ENCODE data around the gene KCNAB2. TPM values are rescaled to one million over a fixed set of nuclear protein-coding genes. Genes with fewer than 3 reads are reported as not detected.
"Not testable (repeated sequence)": the region's sequence is repeated elsewhere in the genome, so short reads cannot be mapped to it uniquely, and the experiment has no call there.

Gene KCNAB2
- polyA plus RNA-seq, 10 donors, result 3.7 to 9.0 (median 5.7) TPM

- no peak for DNase-seq
Measured at GRCh38 chr1:6009120-6010040, 36.3 kb upstream of the KCNAB2 start.

DNA sequence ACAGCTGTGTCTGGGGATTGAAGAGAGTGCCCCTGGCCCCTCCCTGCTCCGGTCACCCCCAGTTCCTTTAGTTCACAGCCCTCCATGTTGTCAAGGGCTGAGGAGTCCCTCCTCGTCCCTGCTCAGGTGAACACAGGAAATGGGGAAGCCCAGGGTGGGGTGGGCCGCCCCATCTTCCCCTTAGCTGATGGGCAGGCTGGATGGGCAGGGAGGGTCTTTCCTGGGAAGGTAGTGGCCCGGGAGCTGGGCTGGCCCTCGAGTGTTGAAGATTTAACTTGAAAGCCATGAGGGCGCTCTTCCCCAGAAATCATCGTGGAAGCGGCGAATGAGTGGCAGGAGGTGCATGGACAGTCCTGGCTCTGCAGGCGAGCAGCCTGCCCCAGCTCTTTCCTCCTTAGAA lies 35.1 kb upstream of the KCNAB2 start:
- no peak for DNase-seq

GRCh38 chr1:6011161-6011945 lies 34.3 kb upstream of the KCNAB2 start:
- DNase-seq, result no peak

GRCh38 chr1:6011946-6012258 lies 33.8 kb upstream of the KCNAB2 start:
- no peak for DNase-seq

DNA sequence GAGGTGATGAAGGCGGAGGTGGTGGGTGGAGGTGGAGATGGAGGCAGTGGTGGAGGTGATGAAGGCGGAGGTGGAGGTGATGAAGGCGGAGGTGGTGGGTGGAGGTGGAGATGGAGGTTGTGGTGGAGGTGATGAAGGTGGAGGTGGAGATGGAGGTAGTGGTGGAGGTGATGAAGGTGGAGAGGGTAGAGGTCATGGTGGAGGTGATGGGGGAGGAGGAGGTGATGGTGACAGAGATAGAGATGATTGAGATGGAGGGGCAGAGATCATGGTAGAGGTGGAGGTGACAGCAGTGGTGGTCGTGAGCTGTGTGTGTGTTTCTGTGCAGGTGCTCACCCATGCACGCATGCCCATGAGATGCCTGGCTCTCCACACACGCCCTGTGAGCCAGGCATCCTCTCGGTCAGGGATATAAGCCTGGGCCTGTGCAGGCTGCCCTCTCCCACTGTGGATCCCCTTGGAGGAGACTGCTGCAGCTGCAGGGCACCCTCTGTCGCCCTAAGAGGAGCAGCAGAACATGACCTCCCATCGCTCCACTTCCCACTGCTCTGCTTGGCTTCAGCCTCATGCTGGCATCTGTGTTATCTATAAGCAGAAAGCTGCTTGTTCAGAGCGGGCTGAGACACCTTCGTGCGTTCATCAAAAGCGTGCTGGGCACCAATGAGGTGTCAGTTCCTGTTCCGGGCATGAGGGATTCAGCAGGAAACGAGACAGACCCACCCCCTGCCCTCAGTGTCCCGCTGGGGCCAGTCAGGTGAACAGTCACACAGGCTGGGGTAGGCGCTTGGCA lies 33.0 kb upstream of the KCNAB2 start:
- DNase-seq, result no peak

- no peak for DNase-seq
Measured at GRCh38 chr1:6013491-6013890, 32.2 kb upstream of the KCNAB2 start.

GRCh38 chr1:6014130-6014999 lies 31.3 kb upstream of the KCNAB2 start:
- no peak for DNase-seq

- DNase-seq, result no peak
Measured at GRCh38 chr1:6016191-6016865, 29.4 kb upstream of the KCNAB2 start.

DNA sequence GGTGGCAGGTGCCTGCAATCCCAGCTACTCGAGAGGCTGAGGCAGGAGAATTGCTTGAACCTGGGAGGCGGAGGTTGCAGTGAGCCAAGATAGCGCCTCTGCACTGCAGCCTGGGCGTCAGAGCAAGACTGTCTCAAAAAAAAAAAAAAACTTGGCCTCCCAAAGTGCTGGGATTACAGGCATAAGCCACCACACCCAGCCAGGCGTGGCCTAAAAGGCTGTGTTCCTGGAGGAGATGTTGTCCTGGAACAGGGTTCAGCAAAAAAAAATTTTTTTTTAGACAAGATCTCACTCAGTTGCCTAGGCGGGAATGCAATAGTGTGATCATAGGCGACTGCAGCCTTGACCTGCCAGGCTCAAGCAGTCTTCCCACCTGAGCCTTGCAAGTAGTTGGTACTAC lies 28.0 kb upstream of the KCNAB2 start:
- DNase-seq, result not testable (repeated sequence)

- no peak for DNase-seq
Measured at GRCh38 chr1:6019166-6019845, 26.4 kb upstream of the KCNAB2 start.

DNA sequence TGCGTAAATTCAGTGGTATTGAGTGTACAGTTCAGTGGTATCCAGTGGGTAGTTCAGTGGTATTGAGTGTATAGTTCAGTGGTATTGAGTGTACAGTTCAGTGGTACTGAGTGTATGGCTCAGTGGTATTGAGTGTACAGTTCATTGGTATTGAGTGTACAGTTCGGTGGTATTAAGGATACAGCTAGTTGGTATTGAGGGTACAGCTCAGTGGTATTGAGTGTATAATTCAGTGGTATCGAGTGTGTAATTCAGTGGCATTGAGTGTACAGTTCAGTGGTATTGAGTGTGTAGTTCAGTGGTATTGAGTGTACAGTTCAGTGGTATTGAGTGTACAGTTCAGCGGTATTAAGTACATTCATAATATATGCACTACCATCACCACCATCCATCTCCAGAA lies 23.5 kb upstream of the KCNAB2 start:
- no peak for DNase-seq

GRCh38 chr1:6023346-6023745 lies 22.3 kb upstream of the KCNAB2 start:
- DNase-seq, result no peak

DNA sequence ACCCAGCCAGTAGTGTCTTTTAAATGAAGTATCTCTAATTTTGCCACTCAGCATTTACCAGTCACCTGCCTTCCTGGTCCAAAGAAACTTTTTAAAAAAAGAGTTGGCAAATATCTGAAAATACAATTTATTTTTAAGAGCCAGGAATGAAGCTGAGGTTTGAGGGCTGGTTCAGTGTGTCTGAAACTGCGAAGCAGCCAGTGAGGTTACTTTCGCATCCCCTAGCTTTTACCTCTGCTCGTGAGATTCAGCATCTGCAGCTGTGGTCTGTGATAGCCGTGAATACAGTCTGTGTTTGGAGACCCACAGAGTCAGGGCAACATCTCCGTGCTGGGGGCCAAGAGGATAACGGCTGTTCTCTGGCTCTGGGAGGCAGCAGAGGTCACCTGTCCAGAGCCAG lies 21.3 kb upstream of the KCNAB2 start:
- DNase-seq, result no peak

DNA sequence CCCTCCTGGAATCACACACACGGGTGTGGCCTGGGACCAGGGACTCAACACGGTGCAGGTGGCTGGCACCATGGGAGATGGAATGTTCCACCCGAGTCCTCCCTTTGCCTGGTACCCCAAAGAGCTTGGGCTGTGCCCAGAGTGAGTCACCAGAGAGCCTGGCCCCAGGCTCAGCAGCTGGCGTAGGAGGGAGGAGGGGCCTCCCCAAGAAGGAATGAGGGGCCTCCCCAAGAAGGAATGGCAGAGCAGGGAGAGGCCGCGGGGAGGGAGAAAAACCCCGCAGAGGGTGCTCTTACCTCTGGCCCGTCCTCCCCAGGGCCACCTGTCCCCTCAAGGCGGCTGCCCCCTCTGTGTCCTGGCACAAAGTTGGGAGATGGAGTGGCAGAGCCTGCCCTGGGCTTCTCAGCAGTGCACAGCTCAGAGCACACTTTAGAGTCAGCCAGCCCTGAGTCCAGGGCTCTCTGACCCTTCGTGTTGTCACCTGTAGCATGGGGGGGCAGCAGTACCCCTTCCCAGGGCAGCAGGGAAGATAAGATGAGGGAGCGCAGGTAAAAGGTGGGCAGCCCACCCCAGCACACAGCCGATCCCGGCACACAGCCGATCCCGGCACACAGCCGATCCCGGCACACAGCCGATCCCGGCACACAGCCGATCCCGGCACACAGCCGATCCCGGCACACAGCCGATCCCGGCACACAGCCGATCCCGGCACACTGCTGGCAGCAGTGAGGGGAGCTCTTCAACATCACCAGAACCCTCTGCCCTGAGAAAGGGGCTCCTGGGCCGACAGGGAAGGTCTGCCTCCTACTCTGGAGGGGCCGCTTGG lies 20.2 kb upstream of the KCNAB2 start:
- DNase-seq, result no peak

DNA sequence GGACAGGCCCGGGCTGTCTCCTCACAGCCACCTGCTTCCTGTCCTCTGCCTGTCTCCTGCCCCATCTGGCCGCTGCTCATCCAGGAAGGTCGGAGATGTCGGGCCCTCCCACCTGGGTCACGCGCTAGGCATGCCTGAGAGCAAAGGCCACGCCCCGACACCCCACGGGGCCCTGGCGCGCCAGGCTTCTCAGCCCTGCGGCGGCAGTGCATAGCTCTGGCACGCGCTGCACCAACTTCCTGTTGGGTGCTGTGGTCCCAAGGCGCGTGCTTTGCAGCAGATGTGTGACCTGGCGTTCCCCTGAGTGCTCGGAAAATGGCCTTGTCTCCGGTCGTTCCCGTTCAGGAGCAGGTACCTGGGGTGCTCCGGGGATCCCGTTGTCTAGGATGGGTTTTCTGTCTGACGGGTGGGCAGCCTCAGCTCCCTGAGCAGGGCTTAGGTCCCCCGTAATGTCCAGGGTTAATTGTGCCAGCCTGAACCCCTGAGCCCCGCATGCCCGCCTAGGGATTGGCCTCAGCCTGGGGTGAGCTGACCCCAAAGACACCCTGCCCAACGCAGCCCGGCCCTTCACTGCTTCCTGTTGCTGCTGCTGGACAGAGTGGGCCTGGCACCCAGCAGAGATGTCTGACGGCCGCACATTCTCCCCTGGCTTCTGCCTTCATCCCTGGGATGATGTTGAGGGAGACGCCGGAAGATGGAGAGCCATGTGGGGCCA lies 19.4 kb upstream of the KCNAB2 start:
- DNase-seq, result peak; percentile 34 to 64 (median 40)

DNA sequence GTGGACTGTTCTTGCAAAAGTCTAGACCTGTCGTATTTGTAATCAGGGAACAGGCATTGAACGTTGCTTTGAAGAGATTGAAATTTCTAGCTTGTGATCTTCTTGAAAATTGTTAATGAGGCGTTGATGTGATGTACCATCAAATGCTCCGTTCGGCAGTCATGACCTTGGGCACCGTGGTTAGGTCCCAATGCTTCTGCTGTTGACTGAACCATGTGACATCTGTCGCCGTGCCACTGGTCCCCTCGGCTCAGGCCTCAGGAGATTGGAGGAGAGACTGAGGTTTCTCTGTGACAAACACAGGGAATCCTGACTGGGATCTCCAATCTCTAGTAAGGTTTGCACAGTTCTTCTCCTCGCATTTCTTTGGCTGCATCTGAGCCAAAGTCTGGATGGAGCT lies 18.1 kb upstream of the KCNAB2 start:
- DNase-seq, result no peak

- peak in 1 of 3 donors; percentile 32 for DNase-seq
Measured at GRCh38 chr1:6028042-6028850, 17.4 kb upstream of the KCNAB2 start.

DNA sequence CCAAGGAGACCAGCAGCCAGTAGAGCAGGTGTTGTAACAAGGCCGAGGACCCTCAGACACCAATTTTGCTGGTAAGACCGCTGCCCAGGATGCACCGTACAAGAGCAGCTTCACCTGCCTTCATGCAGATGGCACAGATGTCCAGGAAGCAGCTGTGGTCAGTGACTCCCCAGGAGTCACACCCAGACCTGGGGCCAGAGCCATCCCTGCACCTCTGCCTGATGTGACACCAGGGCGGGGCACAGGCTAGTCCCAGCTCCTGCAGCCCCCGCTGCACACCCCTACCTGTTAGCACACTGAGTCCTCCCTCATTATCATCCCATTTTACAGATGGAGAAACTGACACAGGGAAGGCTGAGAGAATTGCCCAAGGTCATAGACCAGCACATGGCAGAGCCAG lies 16.3 kb upstream of the KCNAB2 start:
- no peak for DNase-seq

Data from muscle of back (tissue), 11 donors.